Psoas muscle (tissue), 8 donors: ENCODE data around the gene DOK7. TPM values are rescaled to one million over a fixed set of nuclear protein-coding genes. Genes with fewer than 3 reads are reported as not detected.
A peak's percentile ranks its signal among the peaks of the same experiment; 100 is the strongest.

Experiments used
- ATAC-seq, 4 donors: fragments of 200-7000 bp; cut with Tn5 transposase; one replicate each; pipeline ENCODE4 v1.9.1; 2020; ENCODE audit warnings: moderate library complexity in 3 of 4, mild to moderate bottlenecking in 2 of 4
- DNase-seq, 2 donors: peaks; one replicate each; pipeline ENCODE4 v3.0.0-alpha.2; 2020
- H3K27ac ChIP-seq: fragments of 200-600 bp; one replicate; pipeline ENCODE4 v1.8.0; 2022
- H3K27me3 ChIP-seq, 3 donors: fragments of 200-600 bp in 1 of 3; one replicate each; pipeline versions ENCODE4 v1.6.1 to v1.8.0; 2013 to 2022; ENCODE audit warnings: low read length in 2 of 3, mild to moderate bottlenecking in 2 of 3, moderate library complexity in 1 of 3; ENCODE audit not compliant: insufficient read depth in 3 of 3
- H3K36me3 ChIP-seq, 2 donors: fragments of 200-600 bp in 1 of 2; one replicate each; pipeline versions ENCODE4 v1.6.1 to v1.8.0; 2013 to 2022; ENCODE audit warnings: low read depth in 1 of 2, mild to moderate bottlenecking in 1 of 2, moderate library complexity in 1 of 2; ENCODE audit not compliant: insufficient read depth in 1 of 2
- H3K4me1 ChIP-seq: fragments of 200-600 bp; one replicate; pipeline ENCODE4 v1.8.0; 2022
- H3K4me3 ChIP-seq: fragments of 200-600 bp; one replicate; pipeline ENCODE4 v1.8.0; 2022; ENCODE audit warnings: mild to moderate bottlenecking
- H3K9me3 ChIP-seq: fragments of 200-600 bp; one replicate; pipeline ENCODE4 v1.8.0; 2022
- CTCF ChIP-seq: fragments of 200-600 bp; IDR thresholded peaks from one replicate; pipeline ENCODE4 v1.8.0; 2022; ENCODE audit warnings: antibody characterized with exemption
- WGBS, 3 donors: extraction: QIAGEN DNeasy Blood & Tissue Kit; methylation state at CpG; one replicate each; pipeline versions ENCODE4 v1.1.6 to v1.1.7; 2013; 5-methylcytosine and 5-hydroxymethylcytosine counted together
- intact Hi-C, 2 donors: fragments of 100-400 bp; cut with DNase I; formaldehyde crosslinking; loops; one replicate each; pipeline versions ENCODE4 v1.11.0 to v1.14.2; 2022
- polyA plus RNA-seq, 3 donors: library from polyadenylated mRNA; stranded (reverse); fragments of 200-250 nt; gene quantifications; one replicate each; pipeline ENCODE4 v1.2.3, GENCODE V29; 2013
- total RNA-seq, 4 donors: library from RNA; stranded (reverse); fragmentation: NEBNext Ultra II Directional in 2 of 4; extraction: Animal tissue kit (Norgen Biotek cat#: 25700) in 2 of 4; gene quantifications; one replicate each; pipeline versions ENCODE4 v1.2.1 to v1.2.4, GENCODE V29; 2021 to 2023
- donor health status: healthy with polysubstance abuse.
- donor health status: DM: no; HTN: no; CAD: no; lungs with moderate emphysema.
- donor health status: Bipolar disorder and iron deficiency.
- donor health status: healthy.
- donor health status: DM: yes; HTN: yes; CAD: no.
- donor health status: DM: no; HTN: no; CAD: no.
- donor health status: DM: no; HTN: no; CAD: no.
- donor health status: DM: yes; HTN: yes; CAD: no.

The DOK7 gene
- total and polyA plus RNA-seq, 7 donors: 3.4 to 48.6 (median 21.5) TPM

DNA sequence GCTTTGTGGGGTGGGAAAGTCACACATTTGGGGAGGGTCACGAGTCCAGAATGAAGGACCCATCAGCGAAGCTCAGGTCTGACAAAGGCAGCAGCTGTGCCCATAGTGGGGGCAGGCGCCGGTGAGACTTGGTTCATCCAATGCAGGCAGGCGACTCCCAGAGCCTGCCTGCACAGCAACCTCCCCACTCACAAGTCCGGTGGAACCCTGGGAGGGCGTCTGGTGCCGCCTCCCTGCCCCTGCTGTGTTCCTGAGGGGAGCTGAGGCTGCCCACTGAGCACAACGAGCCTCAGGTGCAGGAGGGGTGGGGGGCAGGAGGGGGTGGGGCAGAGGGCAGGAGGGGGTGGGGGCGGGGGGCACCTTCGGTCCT, 55.4 kb downstream of the DOK7 start:
- WGBS, 3 donors: 84 to 92% (median 87%) methylated on average over 8 to 11 of the region's 11 CpGs

DNA sequence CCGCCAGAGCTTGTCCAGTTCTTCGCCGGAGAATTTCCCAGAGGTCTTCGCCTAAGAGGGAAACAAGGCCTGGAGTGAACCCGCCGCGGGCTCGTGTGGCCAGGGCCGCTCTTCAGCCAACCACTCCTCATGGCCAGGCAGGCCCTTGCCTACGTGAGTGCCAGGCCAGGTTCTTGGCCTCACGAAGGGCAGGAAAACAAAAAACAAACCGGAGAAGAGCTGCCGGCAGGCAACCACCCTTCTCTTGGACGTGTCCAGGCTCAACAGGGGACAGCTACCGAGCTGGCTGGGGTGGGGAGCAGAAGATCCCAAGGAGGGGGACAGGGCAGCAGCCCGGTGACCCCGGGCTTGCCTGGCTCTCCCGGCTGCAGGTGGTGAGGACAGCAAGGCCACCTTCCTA, 55.8 kb downstream of the DOK7 start:
- peak in 1 of 2 donors; percentile 28 for DNase-seq
- Histone ChIP-seq H3K4me1 (no peaks in the 10 kb centered on the region), H3K36me3 (peaks cover 2 to 95% of the 10 kb centered on the region in 2 donors), H3K27ac (no peak overlapping the region), H3K27me3 (no peaks in the 10 kb centered on the region), H3K9me3 (no peaks in the 10 kb centered on the region), H3K4me3 (no peak overlapping the region)
- ATAC-seq: no peak
- intact Hi-C loops: no loop called here
- WGBS, 3 donors: 85 to 92% (median 86%) methylated on average over 10 to 18 of the region's 18 CpGs
- TF ChIP-seq CTCF: no peak

More for the DNA sequence above, 55.4 kb downstream of the DOK7 start:
- intact Hi-C loops: no loop called here
- H3K4me3 ChIP-seq: no peak overlapping the region
- H3K27ac ChIP-seq: no peak overlapping the region
- no peaks in the 10 kb centered on the region for H3K4me1 ChIP-seq
- DNase-seq (no peak), ATAC-seq (no peak)
- H3K27me3 ChIP-seq: no peaks in the 10 kb centered on the region
- H3K36me3 ChIP-seq: peaks cover 2 to 94% of the 10 kb centered on the region in 2 donors
- no peak for TF ChIP-seq CTCF
- H3K9me3 ChIP-seq: no peaks in the 10 kb centered on the region

- H3K36me3 ChIP-seq: peaks cover 2 to 95% of the 10 kb centered on the region in 2 donors
- TF ChIP-seq CTCF: no peak
- H3K4me1 ChIP-seq: no peaks in the 10 kb centered on the region
- intact Hi-C loops: no loop called here
- ATAC-seq (no peak), DNase-seq (peak in 1 of 2 donors; percentile 48)
- WGBS, 3 donors: 91 to 93% (median 93%) methylated on average over 23 of the region's 23 CpGs
- H3K9me3 ChIP-seq: no peaks in the 10 kb centered on the region
- H3K27me3 ChIP-seq: no peaks in the 10 kb centered on the region
- no peak overlapping the region for H3K27ac ChIP-seq
- no peak overlapping the region for H3K4me3 ChIP-seq
Observed at GRCh38 chr4:3519468-3520264, 56.6 kb downstream of the DOK7 start.

DNA sequence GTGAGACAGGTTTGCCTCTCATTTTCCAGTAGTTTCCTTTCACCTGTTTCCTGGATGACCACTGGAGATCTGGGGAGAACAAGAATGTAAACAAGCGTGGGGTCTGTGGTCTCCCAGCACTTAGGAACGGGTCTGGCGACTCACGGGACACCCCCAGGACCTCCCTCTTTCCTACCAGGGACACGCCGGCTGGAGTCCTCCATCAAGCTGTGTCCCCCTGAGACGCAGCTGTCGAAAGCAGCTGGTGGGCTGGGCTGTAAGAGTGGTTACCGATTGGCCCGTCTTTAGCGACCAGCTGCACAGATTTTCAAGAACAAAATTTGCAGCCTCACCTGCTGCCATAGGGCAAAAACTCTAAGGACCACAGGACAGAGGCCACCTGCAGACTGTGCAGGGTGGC, 57.2 kb downstream of the DOK7 start:
- 62 to 71% (median 66%) methylated on average over 11 of the region's 11 CpGs for WGBS, 3 donors
- Histone ChIP-seq H3K27ac (no peak overlapping the region), H3K36me3 (peaks cover 2 to 95% of the 10 kb centered on the region in 2 donors), H3K9me3 (no peaks in the 10 kb centered on the region), H3K4me3 (no peak overlapping the region), H3K4me1 (no peaks in the 10 kb centered on the region), H3K27me3 (no peaks in the 10 kb centered on the region)
- ATAC-seq: no peak
- TF ChIP-seq CTCF: no peak
- DNase-seq: peak in 1 of 2 donors; percentile 45
- intact Hi-C loops: no loop called here
